WTC11 (cell line): ENCODE data around the gene RHOBTB1. TPM values are rescaled to one million over a fixed set of nuclear protein-coding genes. Genes with fewer than 3 reads are reported as not detected.

Experiments used
- ATAC-seq: fragments of 200-7000 bp; cut with Tn5 transposase; 2 replicates; pipeline ENCODE4 v1.10.0; 2021; ENCODE audit warnings: mild to moderate bottlenecking, moderate library complexity
- CTCF ChIA-PET: fragments of 300-600 bp; sonication (Branson Sonifier 250); formaldehyde crosslinking; loops from one replicate; lab custom pipeline; 2021; ENCODE audit warnings: antibody characterized with exemption; lab: Charles Lee
- POLR2A ChIA-PET: fragments of 350-600 bp; sonication (Branson Sonifier 250); formaldehyde crosslinking; loops from one replicate; lab custom pipeline; 2021; ENCODE audit warnings: antibody characterized with exemption; lab: Charles Lee
- DNase-seq: peaks from one replicate; pipeline ENCODE4 v3.0.0; 2021; ENCODE audit warnings: low spot score
- H3K27ac Mint-ChIP-seq: 2 replicates; pipeline ENCODE4 v1.8.0; 2021; ENCODE audit warnings: mixed read lengths
- H3K27me3 Mint-ChIP-seq: 2 replicates; pipeline ENCODE4 v1.8.0; 2021; ENCODE audit warnings: low read depth, mild to moderate bottlenecking, moderate library complexity, mixed read lengths
- H3K36me3 Mint-ChIP-seq: 2 replicates; pipeline ENCODE4 v1.8.0; 2021; ENCODE audit warnings: mixed read lengths
- H3K4me1 Mint-ChIP-seq: 2 replicates; pipeline ENCODE4 v1.8.0; 2022; ENCODE audit warnings: mixed read lengths
- H3K4me3 Mint-ChIP-seq: 2 replicates; pipeline ENCODE4 v1.8.0; 2021; ENCODE audit warnings: mild to moderate bottlenecking, moderate library complexity, mixed read lengths
- H3K9me3 Mint-ChIP-seq: 2 replicates; pipeline ENCODE4 v1.8.0; 2021; ENCODE audit warnings: mixed read lengths
- AFF4 ChIP-seq: sonication (generic); formaldehyde crosslinking; IDR thresholded peaks from 2 replicates; pipeline ENCODE4 v1.8.1; 2023; ENCODE audit warnings: mild to moderate bottlenecking, missing genetic modification reagents, borderline replicate concordance
- ARID4B ChIP-seq: sonication (generic); formaldehyde crosslinking; IDR thresholded peaks from 2 replicates; pipeline ENCODE4 v1.8.0; 2023; ENCODE audit warnings: missing genetic modification reagents, mild to moderate bottlenecking, borderline replicate concordance
- ATF1 ChIP-seq: sonication (generic); formaldehyde crosslinking; IDR thresholded peaks from 2 replicates; pipeline ENCODE4 v1.8.1; 2023; ENCODE audit warnings: mild to moderate bottlenecking, moderate library complexity, missing genetic modification reagents
- ATF2 ChIP-seq: sonication (generic); formaldehyde crosslinking; IDR thresholded peaks from 2 replicates; pipeline ENCODE4 v1.8.1; 2022; ENCODE audit warnings: low read depth, missing genetic modification reagents, borderline replicate concordance
- CREM ChIP-seq: sonication (generic); formaldehyde crosslinking; IDR thresholded peaks from 2 replicates; pipeline ENCODE4 v1.8.1; 2022; ENCODE audit warnings: mild to moderate bottlenecking, missing genetic modification reagents, moderate library complexity
- E2F4 ChIP-seq: sonication (generic); formaldehyde crosslinking; IDR thresholded peaks from 2 replicates; pipeline ENCODE4 v1.8.1; 2022; ENCODE audit warnings: low read depth, mild to moderate bottlenecking, moderate library complexity, missing genetic modification reagents, borderline replicate concordance
- ERG ChIP-seq: fragments of 250-450 bp; sonication (Bioruptor Pico); IDR thresholded peaks from 2 replicates; pipeline ENCODE4 v1.8.0; 2021; ENCODE audit warnings: mild to moderate bottlenecking
- ESRRA ChIP-seq: sonication (generic); formaldehyde crosslinking; IDR thresholded peaks from 2 replicates; pipeline ENCODE4 v1.8.1; 2022; ENCODE audit warnings: mild to moderate bottlenecking, missing genetic modification reagents, borderline replicate concordance
- ETV6 ChIP-seq: sonication (generic); formaldehyde crosslinking; IDR thresholded peaks from 2 replicates; pipeline ENCODE4 v1.8.1; 2022; ENCODE audit warnings: mild to moderate bottlenecking, missing genetic modification reagents
- FOXJ3 ChIP-seq: sonication (generic); formaldehyde crosslinking; IDR thresholded peaks from 2 replicates; pipeline ENCODE4 v1.9.0; 2021; ENCODE audit warnings: missing genetic modification reagents, mild to moderate bottlenecking, borderline replicate concordance
- GABPB1 ChIP-seq: sonication (generic); formaldehyde crosslinking; IDR thresholded peaks from 2 replicates; pipeline ENCODE4 v1.8.1; 2023; ENCODE audit warnings: mild to moderate bottlenecking, missing genetic modification reagents
- KAT7 ChIP-seq: sonication (generic); formaldehyde crosslinking; IDR thresholded peaks from 2 replicates; pipeline ENCODE4 v1.8.1; 2023; ENCODE audit warnings: missing genetic modification reagents, mild to moderate bottlenecking, borderline replicate concordance
- OVOL2 ChIP-seq: fragments of 250-450 bp; sonication (Bioruptor Pico); IDR thresholded peaks from 2 replicates; pipeline ENCODE4 v1.9.0; 2021; ENCODE audit warnings: mild to moderate bottlenecking, borderline replicate concordance
- PRRX2 ChIP-seq: fragments of 250-450 bp; sonication (Bioruptor Pico); IDR thresholded peaks from 2 replicates; pipeline ENCODE4 v1.8.0; 2021; ENCODE audit warnings: mild to moderate bottlenecking
- RORB ChIP-seq: fragments of 250-450 bp; sonication (Bioruptor Pico); IDR thresholded peaks from 2 replicates; pipeline ENCODE4 v1.9.0; 2021; ENCODE audit warnings: mild to moderate bottlenecking
- SMAD3 ChIP-seq: sonication (generic); formaldehyde crosslinking; IDR thresholded peaks from 2 replicates; pipeline ENCODE4 v1.8.0; 2022; ENCODE audit warnings: missing genetic modification reagents, mild to moderate bottlenecking, borderline replicate concordance
- STAT6 ChIP-seq: sonication (generic); formaldehyde crosslinking; conservative IDR thresholded peaks from 2 replicates; pipeline ENCODE4 v1.8.1; 2023; ENCODE audit warnings: mild to moderate bottlenecking, low read depth, missing genetic modification reagents, moderate library complexity
- USF2 ChIP-seq: sonication (generic); formaldehyde crosslinking; IDR thresholded peaks from 2 replicates; pipeline ENCODE4 v1.8.1; 2023; ENCODE audit warnings: mild to moderate bottlenecking, missing genetic modification reagents, moderate library complexity
- ZBTB21 ChIP-seq: sonication (generic); formaldehyde crosslinking; IDR thresholded peaks from 2 replicates; pipeline ENCODE4 v1.8.1; 2023; ENCODE audit warnings: mild to moderate bottlenecking, missing genetic modification reagents, borderline replicate concordance
- total RNA-seq: library from RNA; stranded (reverse); gene quantifications from 3 replicates; pipeline ENCODE4 v1.2.3, GENCODE V29; 2021

Gene RHOBTB1
- total RNA-seq, 1 experiment from 2014 or later, result 6.9 TPM

- Mint-ChIP-seq H3K27me3 (no peaks in the 10 kb centered on the region), H3K4me3 (no peak overlapping the region), H3K36me3 (no peaks in the 10 kb centered on the region), H3K9me3 (no peaks in the 10 kb centered on the region), H3K27ac (no peak overlapping the region), H3K4me1 (peaks cover 9% of the 10 kb centered on the region)
- ATAC-seq (no peak), DNase-seq (no peak)
- POLR2A ChIA-PET, result no interaction called here
- TF ChIP-seq CREM (CRISPR knock-in tag), result no peak
- TF ChIP-seq ETV6, result no peak
- no peak for TF ChIP-seq KAT7 (CRISPR knock-in tag)
- no peak for TF ChIP-seq USF2 (CRISPR knock-in tag)
- TF ChIP-seq ARID4B (CRISPR knock-in tag), result no peak
- TF ChIP-seq AFF4 (CRISPR knock-in tag), result no peak
- no peak for TF ChIP-seq STAT6
- no peak for TF ChIP-seq ESRRA (CRISPR knock-in tag)
- no peak for TF ChIP-seq E2F4 (CRISPR knock-in tag)
- TF ChIP-seq ERG (CRISPR knock-in tag), result no peak
- no peak for TF ChIP-seq ZBTB21 (CRISPR knock-in tag)
- TF ChIP-seq GABPB1 (CRISPR knock-in tag), result no peak
- no peak for TF ChIP-seq ATF2 (CRISPR knock-in tag)
- TF ChIP-seq PRRX2 (CRISPR knock-in tag), result no peak
- TF ChIP-seq SMAD3 (CRISPR knock-in tag), result no peak
- TF ChIP-seq RORB (CRISPR knock-in tag), result no peak
- no peak for TF ChIP-seq OVOL2 (CRISPR knock-in tag)
- no peak for TF ChIP-seq ATF1 (CRISPR knock-in tag)
- TF ChIP-seq FOXJ3 (CRISPR knock-in tag), result no peak
- CTCF ChIA-PET, result interaction anchor here (0.7 to 0.9 kb wide), 2 partner anchors 210 kb away, joined by 3 to 4 read pairs; no protein-coding TSS in a partner anchor
Observed at GRCh38 chr10:60980997-60981396, 37.0 kb upstream of the RHOBTB1 start.
